K562 (cell line): ENCODE results near the gene HTR3C. TPM values are rescaled to one million over a fixed set of nuclear protein-coding genes. Genes with fewer than 3 reads are reported as not detected.

Source experiments
- ASH1L ChIP-seq: fragments of 450-650 bp; IDR thresholded peaks from 2 replicates; pipeline ENCODE4 v1.6.1; 2018; ENCODE audit warnings: borderline replicate concordance, mild to moderate bottlenecking, low read depth; ENCODE audit not compliant: partially characterized antibody
- HSF4 ChIP-seq: fragments of 250-450 bp; sonication (Bioruptor Pico); IDR thresholded peaks from 2 replicates; pipeline ENCODE4 v2.1.2; 2022; ENCODE audit warnings: mild to moderate bottlenecking, moderate library complexity, borderline replicate concordance
- JUNB ChIP-seq: fragments of 450-650 bp; formaldehyde crosslinking; conservative IDR thresholded peaks from 2 replicates; pipeline ENCODE4 v1.4.0; 2020; ENCODE audit warnings: mild to moderate bottlenecking
- JUND ChIP-seq, 2 experiments: IDR thresholded peaks; 2 replicates in 1 of 2; 3 replicates in 1 of 2; pipeline ENCODE4 v1.6.1; 2011; ENCODE audit warnings: borderline replicate concordance in 2 of 2, low read depth in 2 of 2, low read length in 2 of 2, improper control_type of control experiment in 1 of 2, missing biosample characterization in 1 of 2, missing genetic modification characterization in 1 of 2, missing genetic modification reagents in 1 of 2
- NUFIP1 ChIP-seq: fragments of 450-650 bp; IDR thresholded peaks from 2 replicates; pipeline ENCODE4 v1.6.1; 2018; ENCODE audit not compliant: partially characterized antibody
- PHF21A ChIP-seq: fragments of 450-650 bp; IDR thresholded peaks from 2 replicates; pipeline ENCODE4 v1.6.1; 2017; ENCODE audit warnings: low read depth, borderline replicate concordance
- PRMT5 ChIP-seq: sonication (generic); formaldehyde crosslinking; IDR thresholded peaks from 2 replicates; pipeline ENCODE4 v1.5.0; 2020; ENCODE audit warnings: missing genetic modification reagents
- SMARCC2 ChIP-seq: fragments of 450-650 bp; IDR thresholded peaks from 2 replicates; pipeline ENCODE4 v1.6.1; 2017; ENCODE audit warnings: antibody characterized with exemption, moderate library complexity, mild to moderate bottlenecking, low read depth
- TSC22D4 ChIP-seq: fragments of 450-650 bp; IDR thresholded peaks from 2 replicates; pipeline ENCODE4 v1.6.1; 2016; ENCODE audit warnings: missing genetic modification characterization, missing biosample characterization, control low read depth
- YY1 ChIP-seq, 3 experiments: IDR thresholded peaks; 2 replicates each; pipeline ENCODE4 v1.6.1; 2011; ENCODE audit warnings: low read length in 2 of 3, mild to moderate bottlenecking in 2 of 3, moderate library complexity in 2 of 3, borderline replicate concordance in 1 of 3, control low read depth in 1 of 3, low read depth in 1 of 3; ENCODE audit not compliant: insufficient read depth in 3 of 3, insufficient replicate concordance in 2 of 3, control insufficient read depth in 1 of 3, insufficient read length in 1 of 3; ENCODE audit errors: extremely low read depth in 1 of 3
- ZBTB7A ChIP-seq: IDR thresholded peaks from 2 replicates; pipeline ENCODE4 v1.6.1; 2011; ENCODE audit warnings: low read depth, mild to moderate bottlenecking, low read length, moderate library complexity, borderline replicate concordance; ENCODE audit not compliant: control insufficient read depth
- ZBTB8A ChIP-seq: fragments of 450-650 bp; IDR thresholded peaks from 2 replicates; pipeline ENCODE4 v1.6.1; 2018; ENCODE audit warnings: mild to moderate bottlenecking, moderate library complexity; ENCODE audit not compliant: partially characterized antibody
- ZC3H4 ChIP-seq: sonication (generic); formaldehyde crosslinking; IDR thresholded peaks from 2 replicates; pipeline ENCODE4 v1.9.0; 2021; ENCODE audit warnings: missing genetic modification reagents, borderline replicate concordance
- ZFX ChIP-seq: sonication (generic); formaldehyde crosslinking; IDR thresholded peaks from 2 replicates; pipeline ENCODE4 v1.8.0; 2022; ENCODE audit warnings: mild to moderate bottlenecking, missing genetic modification reagents, moderate library complexity
- ZNF668 ChIP-seq: fragments of 250-450 bp; sonication (Bioruptor Pico); IDR thresholded peaks from 2 replicates; pipeline ENCODE4 v1.8.0; 2022; ENCODE audit warnings: mild to moderate bottlenecking, inconsistent platforms
- ZNF717 ChIP-seq: fragments of 250-450 bp; sonication (Bioruptor Pico); IDR thresholded peaks from 2 replicates; pipeline ENCODE4 v1.5.0; 2021
- polyA plus RNA-seq, 8 experiments: library from polyadenylated mRNA; depleted of rRNA in 4 of 8; stranded (reverse) in 5 of 8; unstranded in 3 of 8; fragments of >200 nt; fragmentation: Nextera tagmentation in 2 of 8; fragmentation: Illumina TruSeq in 1 of 8; extraction: Ambion mirVana in 2 of 8; extraction: Trizol in 1 of 8; gene quantifications; 2 replicates each; pipeline versions ENCODE4 v1.2.1 to v1.2.3, GENCODE V29; 2011 to 2014; ENCODE audit warnings: inconsistent platforms in 1 of 8, missing spikeins in 1 of 8
- total RNA-seq, 7 experiments: library from RNA; depleted of rRNA in 6 of 7; stranded (reverse); fragments of >200 nt in 6 of 7; fragmentation: Illumina TruSeq in 2 of 7; extraction: Trizol in 2 of 7; gene quantifications; 2 replicates each; pipeline versions ENCODE4 v1.2.1 to v1.2.3, GENCODE V29; 2011 to 2021; ENCODE audit warnings: low replicate concordance in 1 of 7
- TF ChIP-seq, protein P1 (sequence below): fragments of 250-450 bp; sonication (Bioruptor Pico); IDR thresholded peaks from 2 replicates; pipeline ENCODE4 v1.5.0; 2021
- TF ChIP-seq, protein P2 (sequence below): fragments of 450-650 bp; IDR thresholded peaks from 2 replicates; pipeline ENCODE4 v1.6.1; 2016; ENCODE audit warnings: antibody characterized with exemption
- TF ChIP-seq, protein P3 (sequence below): fragments of 250-450 bp; sonication (Bioruptor Pico); IDR thresholded peaks from 2 replicates; pipeline ENCODE4 v1.9.0; 2021; ENCODE audit warnings: mild to moderate bottlenecking, inconsistent platforms
- TF ChIP-seq, protein P4 (sequence below): fragments of 450-650 bp; IDR thresholded peaks from 2 replicates; pipeline ENCODE4 v1.6.1; 2018; ENCODE audit warnings: mild to moderate bottlenecking, low read depth; ENCODE audit not compliant: partially characterized antibody

HTR3C gene
- total and polyA plus RNA-seq, 9 of the 15 experiments (the other 6 are each of a cell fraction or from before 2014, with no cell fraction given) = 0.04 to 0.06 TPM; not detected in 7

DNA sequence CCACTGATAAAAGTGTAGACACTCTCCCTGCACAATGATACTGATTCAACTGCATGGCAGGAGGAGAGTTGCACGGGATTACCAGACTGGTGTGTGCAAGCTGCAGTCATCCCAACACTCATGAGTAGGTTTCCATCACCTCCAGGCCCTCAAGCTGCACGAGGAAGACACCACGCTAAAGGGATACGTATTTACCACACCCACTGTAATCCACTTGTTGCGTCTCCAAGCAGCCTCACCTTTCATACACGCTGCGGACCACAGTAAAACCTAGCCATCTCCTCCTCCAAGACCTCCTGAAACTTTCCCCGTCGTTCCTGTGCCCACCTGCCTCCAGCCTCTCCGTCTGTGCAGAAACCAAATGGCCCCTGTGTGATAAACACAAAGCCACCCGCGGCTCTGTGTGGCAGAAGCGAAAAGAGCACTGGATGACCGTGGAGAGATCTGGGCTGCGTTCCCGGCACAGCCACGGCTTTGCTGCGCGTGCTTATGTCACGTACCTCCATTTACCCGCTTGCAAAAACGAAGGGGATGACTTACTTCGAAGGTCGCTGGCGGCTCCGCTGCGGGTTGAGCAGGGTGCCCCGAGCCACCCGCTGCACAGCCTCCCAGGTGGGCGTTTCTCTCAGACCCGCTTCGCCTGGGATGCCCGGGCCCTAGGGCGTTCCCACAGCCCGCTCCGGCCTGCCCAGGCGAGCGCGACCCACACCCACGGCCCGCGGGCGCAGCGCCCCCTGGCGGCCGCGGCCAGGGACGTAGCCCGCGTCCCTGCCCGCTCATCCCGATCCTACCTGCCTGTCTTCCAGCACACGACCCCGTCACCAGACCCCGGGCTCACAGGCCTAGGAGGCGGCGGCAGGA, 35.8 kb upstream of the HTR3C start (continued):
- TF ChIP-seq, protein P1, sequence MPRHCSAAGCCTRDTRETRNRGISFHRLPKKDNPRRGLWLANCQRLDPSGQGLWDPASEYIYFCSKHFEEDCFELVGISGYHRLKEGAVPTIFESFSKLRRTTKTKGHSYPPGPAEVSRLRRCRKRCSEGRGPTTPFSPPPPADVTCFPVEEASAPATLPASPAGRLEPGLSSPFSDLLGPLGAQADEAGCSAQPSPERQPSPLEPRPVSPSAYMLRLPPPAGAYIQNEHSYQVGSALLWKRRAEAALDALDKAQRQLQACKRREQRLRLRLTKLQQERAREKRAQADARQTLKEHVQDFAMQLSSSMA (CRISPR knock-in tag) = no peak
- no peak for TF ChIP-seq NUFIP1
- TF ChIP-seq ZNF717 = no peak
- TF ChIP-seq ZC3H4 (CRISPR knock-in tag) = no peak; the same call in 1 of the 2 replicates
- no peak; the same call in 1 of the 2 replicates for TF ChIP-seq ZFX (CRISPR knock-in tag)
- TF ChIP-seq, protein P2, sequence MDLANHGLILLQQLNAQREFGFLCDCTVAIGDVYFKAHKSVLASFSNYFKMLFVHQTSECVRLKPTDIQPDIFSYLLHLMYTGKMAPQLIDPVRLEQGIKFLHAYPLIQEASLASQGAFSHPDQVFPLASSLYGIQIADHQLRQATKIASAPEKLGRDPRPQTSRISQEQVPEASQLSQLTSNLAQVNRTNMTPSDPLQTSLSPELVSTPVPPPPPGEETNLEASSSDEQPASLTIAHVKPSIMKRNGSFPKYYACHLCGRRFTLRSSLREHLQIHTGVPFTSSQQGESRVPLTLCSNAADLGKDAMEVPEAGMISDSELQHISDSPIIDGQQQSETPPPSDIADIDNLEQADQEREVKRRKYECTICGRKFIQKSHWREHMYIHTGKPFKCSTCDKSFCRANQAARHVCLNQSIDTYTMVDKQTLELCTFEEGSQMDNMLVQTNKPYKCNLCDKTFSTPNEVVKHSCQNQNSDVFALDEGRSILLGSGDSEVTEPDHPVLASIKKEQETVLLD = no peak
- no peak for TF ChIP-seq JUNB
- TF ChIP-seq TSC22D4 (tag) = no peak
- 0 out of 2 replicates have a peak, but pooled peaks have one; percentile 25 for TF ChIP-seq JUND (IDR thresholded peaks at IDR 0.05; ENCODE audit: borderline replicate concordance, low read depth, low read length)
- no peak; the same call in 2 of the 3 replicates for TF ChIP-seq JUND (tag; IDR thresholded peaks at IDR 0.05; ENCODE audit: borderline replicate concordance, low read depth, low read length)
- TF ChIP-seq HSF4 (CRISPR knock-in tag) = no peak
- TF ChIP-seq, protein P3, sequence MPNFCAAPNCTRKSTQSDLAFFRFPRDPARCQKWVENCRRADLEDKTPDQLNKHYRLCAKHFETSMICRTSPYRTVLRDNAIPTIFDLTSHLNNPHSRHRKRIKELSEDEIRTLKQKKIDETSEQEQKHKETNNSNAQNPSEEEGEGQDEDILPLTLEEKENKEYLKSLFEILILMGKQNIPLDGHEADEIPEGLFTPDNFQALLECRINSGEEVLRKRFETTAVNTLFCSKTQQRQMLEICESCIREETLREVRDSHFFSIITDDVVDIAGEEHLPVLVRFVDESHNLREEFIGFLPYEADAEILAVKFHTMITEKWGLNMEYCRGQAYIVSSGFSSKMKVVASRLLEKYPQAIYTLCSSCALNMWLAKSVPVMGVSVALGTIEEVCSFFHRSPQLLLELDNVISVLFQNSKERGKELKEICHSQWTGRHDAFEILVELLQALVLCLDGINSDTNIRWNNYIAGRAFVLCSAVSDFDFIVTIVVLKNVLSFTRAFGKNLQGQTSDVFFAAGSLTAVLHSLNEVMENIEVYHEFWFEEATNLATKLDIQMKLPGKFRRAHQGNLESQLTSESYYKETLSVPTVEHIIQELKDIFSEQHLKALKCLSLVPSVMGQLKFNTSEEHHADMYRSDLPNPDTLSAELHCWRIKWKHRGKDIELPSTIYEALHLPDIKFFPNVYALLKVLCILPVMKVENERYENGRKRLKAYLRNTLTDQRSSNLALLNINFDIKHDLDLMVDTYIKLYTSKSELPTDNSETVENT (CRISPR knock-in tag) = 0 out of 2 replicates have a peak, but pooled peaks have one; percentile 5
- no peak for TF ChIP-seq ZNF668 (CRISPR knock-in tag)
- no peak for TF ChIP-seq ZBTB8A
- TF ChIP-seq PHF21A = no peak
- no peak for TF ChIP-seq PRMT5 (CRISPR knock-in tag)
- TF ChIP-seq, protein P4, sequence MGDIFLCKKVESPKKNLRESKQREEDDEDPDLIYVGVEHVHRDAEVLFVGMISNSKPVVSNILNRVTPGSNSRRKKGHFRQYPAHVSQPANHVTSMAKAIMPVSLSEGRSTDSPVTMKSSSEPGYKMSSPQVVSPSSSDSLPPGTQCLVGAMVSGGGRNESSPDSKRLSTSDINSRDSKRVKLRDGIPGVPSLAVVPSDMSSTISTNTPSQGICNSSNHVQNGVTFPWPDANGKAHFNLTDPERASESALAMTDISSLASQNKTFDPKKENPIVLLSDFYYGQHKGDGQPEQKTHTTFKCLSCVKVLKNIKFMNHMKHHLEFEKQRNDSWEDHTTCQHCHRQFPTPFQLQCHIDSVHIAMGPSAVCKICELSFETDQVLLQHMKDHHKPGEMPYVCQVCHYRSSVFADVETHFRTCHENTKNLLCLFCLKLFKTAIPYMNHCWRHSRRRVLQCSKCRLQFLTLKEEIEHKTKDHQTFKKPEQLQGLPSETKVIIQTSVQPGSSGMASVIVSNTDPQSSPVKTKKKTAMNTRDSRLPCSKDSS = no peak
- no peak for TF ChIP-seq SMARCC2
- TF ChIP-seq ASH1L = no peak
- no peak; the same call in 1 of the 2 replicates for TF ChIP-seq ZBTB7A
- TF ChIP-seq YY1 (IDR thresholded peaks at IDR 0.05; ENCODE audit: borderline replicate concordance in 1 of 3, control insufficient read depth in 1 of 3, extremely low read depth in 1 of 3, insufficient read depth in 3 of 3, insufficient read length in 1 of 3, insufficient replicate concordance in 2 of 3, low read depth in 1 of 3, low read length in 2 of 3) = peak in 1 of 3 experiments; percentile 42
